Endothelial cell of umbilical vein (primary cell): ENCODE results near the gene TFAP2E. TPM values are rescaled to one million over a fixed set of nuclear protein-coding genes. Genes with fewer than 3 reads are reported as not detected.

Experiments
- BruUV-seq: library from RNA; stranded (reverse); fragments of 400-500 nt; replicated peaks from 2 replicates; lab custom pipeline; 2021; lab: Mats Ljungman, UMichigan
- CTCF ChIA-PET: fragments of 300-600, 350-600 bp; sonication (Branson Sonifier 250); formaldehyde crosslinking; loops from one replicate; lab custom pipeline; 2021; ENCODE audit warnings: antibody characterized with exemption, inconsistent platforms; lab: Charles Lee
- POLR2A ChIA-PET: fragments of 300-600, 350-600 bp; sonication (Branson Sonifier 250); formaldehyde crosslinking; loops from one replicate; lab custom pipeline; 2021; ENCODE audit warnings: antibody characterized with exemption, inconsistent platforms; lab: Charles Lee
- DNase-seq: peaks from one replicate; pipeline ENCODE4 v3.0.0-alpha.2; 2011; ENCODE audit warnings: low read depth, low spot score
- FAIRE-seq: peaks from 2 replicates; lab custom pipeline; 2011; peaks lifted over from hg19 to GRCh38; lab: Jason Lieb, UNC
- H2AFZ ChIP-seq: 2 replicates; pipeline ENCODE4 v1.6.0; 2012; ENCODE audit warnings: low read depth, low read length, control low read depth, inconsistent platforms
- H3K27ac ChIP-seq: 2 replicates; pipeline ENCODE4 v1.5.1; 2011; ENCODE audit warnings: low read depth, mild to moderate bottlenecking, control low read depth, low read length, moderate library complexity; ENCODE audit not compliant: insufficient read depth
- H3K27me3 ChIP-seq, 2 experiments: 2 replicates each; pipeline versions ENCODE4 v1.6.0 to v1.6.1; 2011; ENCODE audit warnings: low read length in 2 of 2, mixed read lengths in 1 of 2; ENCODE audit not compliant: control insufficient read depth in 2 of 2, insufficient read depth in 2 of 2
- H3K36me3 ChIP-seq, 2 experiments: 2 replicates in 1 of 2; 3 replicates in 1 of 2; pipeline ENCODE4 v1.5.1; 2011; ENCODE audit warnings: low read length in 2 of 2, mild to moderate bottlenecking in 1 of 2, moderate library complexity in 1 of 2; ENCODE audit not compliant: control insufficient read depth in 2 of 2, insufficient read depth in 2 of 2; ENCODE audit errors: extremely low read depth in 1 of 2
- H3K4me1 ChIP-seq: 3 replicates; pipeline ENCODE4 v1.5.1; 2011; ENCODE audit warnings: mild to moderate bottlenecking, low read length; ENCODE audit not compliant: control insufficient read depth, insufficient read depth; ENCODE audit errors: extremely low read depth
- H3K4me2 ChIP-seq: 2 replicates; pipeline ENCODE4 v1.6.1; 2011; ENCODE audit warnings: low read length, control low read depth, mixed read lengths; ENCODE audit not compliant: insufficient read depth
- H3K4me3 ChIP-seq, 3 experiments: fragments of 200-600 bp in 1 of 3; sonication (generic), shearing (Covaris generic) in 1 of 3; replicated peaks in 1 of 3; 2 replicates each; pipeline ENCODE4 v1.5.1; 2011 to 2016; ENCODE audit warnings: control low read depth in 3 of 3, low read length in 3 of 3, mild to moderate bottlenecking in 2 of 3, inconsistent platforms in 1 of 3, low read depth in 1 of 3, moderate library complexity in 1 of 3; ENCODE audit not compliant: insufficient read depth in 1 of 3
- H3K79me2 ChIP-seq: 2 replicates; pipeline ENCODE4 v1.6.0; 2012; ENCODE audit warnings: low read length, inconsistent platforms; ENCODE audit not compliant: control insufficient read depth, insufficient read depth
- H3K9ac ChIP-seq: replicated peaks from 2 replicates; pipeline ENCODE3; 2011; ENCODE audit warnings: low read length, control low read depth; ENCODE audit not compliant: insufficient read depth; ENCODE audit errors: extremely low read depth
- H3K9me1 ChIP-seq: replicated peaks from 3 replicates; pipeline ENCODE4 v1.6.0; 2011; ENCODE audit warnings: mild to moderate bottlenecking, low read length; ENCODE audit not compliant: control insufficient read depth, insufficient read depth; ENCODE audit errors: extremely low read depth
- H3K9me3 ChIP-seq: replicated peaks from 2 replicates; pipeline ENCODE4 v1.5.1; 2012; ENCODE audit warnings: low read length, inconsistent platforms; ENCODE audit not compliant: control insufficient read depth, insufficient read depth
- H4K20me1 ChIP-seq: replicated peaks from 2 replicates; pipeline ENCODE3; 2011; ENCODE audit warnings: mild to moderate bottlenecking, low read length; ENCODE audit not compliant: control insufficient read depth, insufficient read depth; ENCODE audit errors: extremely low read depth
- CTCF ChIP-seq, 2 donors: IDR thresholded peaks; 1 replicate in 1 of 2; 2 replicates in 1 of 2; pipeline ENCODE4 v1.5.1; 2011; ENCODE audit warnings: low read length in 2 of 2, mild to moderate bottlenecking in 2 of 2, moderate library complexity in 2 of 2, control low read depth in 1 of 2, inconsistent platforms in 1 of 2, low read depth in 1 of 2; ENCODE audit not compliant: insufficient read depth in 1 of 2; ENCODE audit errors: extremely low read depth in 1 of 2
- EZH2 ChIP-seq: IDR thresholded peaks from 2 replicates; pipeline ENCODE4 v1.6.1; 2012; ENCODE audit warnings: borderline replicate concordance, low read depth, mild to moderate bottlenecking, moderate library complexity, low read length, inconsistent platforms; ENCODE audit not compliant: severe bottlenecking
- FOS ChIP-seq: IDR thresholded peaks from 2 replicates; pipeline ENCODE4 v1.6.1; 2011; ENCODE audit warnings: mild to moderate bottlenecking, low read length, moderate library complexity, borderline replicate concordance; ENCODE audit not compliant: insufficient read depth
- GATA2 ChIP-seq: IDR thresholded peaks from 2 replicates; pipeline ENCODE4 v1.7.0; 2011; ENCODE audit warnings: low read depth, mild to moderate bottlenecking, moderate library complexity, mixed read lengths, low read length; ENCODE audit not compliant: insufficient read length, insufficient read depth
- MAX ChIP-seq: IDR thresholded peaks from 2 replicates; pipeline ENCODE4 v1.6.1; 2011; ENCODE audit not compliant: insufficient read depth, insufficient read length
- MYC ChIP-seq: IDR thresholded peaks from one replicate; pipeline ENCODE4 v1.6.1; 2011; ENCODE audit warnings: mild to moderate bottlenecking, low read depth, low read length
- POLR2A ChIP-seq: IDR thresholded peaks from 2 replicates; pipeline ENCODE4 v1.6.1; 2012; ENCODE audit warnings: low read depth, mild to moderate bottlenecking, control low read depth, low read length
- dilution Hi-C: fragments of 300-500 bp; cut with MboI; formaldehyde crosslinking; loops from one replicate; pipeline ENCODE4 v1.15.0; 2019; ENCODE audit warnings: low sequenced_read_pairs; ENCODE audit not compliant: extremely low pct_ligation_motif_present
- intact Hi-C: fragments of 100-400 bp; cut with micrococcal nuclease; formaldehyde crosslinking; loops from one replicate; pipeline ENCODE4 v1.10.0; 2022
- polyA plus RNA-seq, 4 experiments: library from polyadenylated mRNA; depleted of rRNA in 3 of 4; stranded (reverse) in 3 of 4; unstranded in 1 of 4; fragments of >200 nt; gene quantifications; 2 replicates each; pipeline versions ENCODE4 v1.2.1 to v1.2.3, GENCODE V29; 2011 to 2012; ENCODE audit warnings: missing spikeins in 1 of 4
- total RNA-seq: library from RNA; stranded (reverse); gene quantifications from 2 replicates; pipeline ENCODE4 v1.2.3, GENCODE V29; 2021

Gene TFAP2E
- total and polyA plus RNA-seq, 2 donors (not counting 3 experiments of a cell fraction or from before 2014, with no cell fraction given), result 0.06 TPM; not detected in 1

GRCh38 chr1:35546614-35547013, 26.5 kb upstream of the TFAP2E start:
- dilution Hi-C loops (no loop called here), intact Hi-C loops (no loop called here)
- FAIRE-seq (no peak), DNase-seq (no peak)
- POLR2A ChIA-PET, result no interaction called here
- H3K36me3 ChIP-seq, result no peaks in the 10 kb centered on the region
- no peaks in the 10 kb centered on the region for H3K79me2 ChIP-seq
- H3K9ac ChIP-seq, result no peak overlapping the region
- no peak overlapping the region for H3K27ac ChIP-seq
- H3K9me1 ChIP-seq, result no peaks in the 10 kb centered on the region
- no peaks in the 10 kb centered on the region for H3K4me1 ChIP-seq
- CTCF ChIA-PET, result interaction anchor here (1.4 kb wide), 1 partner anchor 9 kb away, joined by 3 read pairs; no protein-coding TSS in a partner anchor
- BruUV-seq, result no TSS peak
- TF ChIP-seq MYC (no peak), POLR2A (no peak), FOS (no peak), CTCF (IDR thresholded peaks at IDR 0.05; ENCODE audit: extremely low read depth in 1 of 2, insufficient read depth in 1 of 2, low read depth in 1 of 2, low read length in 2 of 2) (no peak), EZH2 (no peak), GATA2 (no peak), MAX (no peak)
- H2AFZ ChIP-seq, result no peak overlapping the region
- no peaks in the 10 kb centered on the region for H3K9me3 ChIP-seq
- H3K4me3 ChIP-seq, result no peak overlapping the region
- no peaks in the 10 kb centered on the region for H3K27me3 ChIP-seq
- no peak overlapping the region for H3K4me2 ChIP-seq
- peaks cover 2% of the 10 kb centered on the region for H4K20me1 ChIP-seq
